HepG2 (cell line): Measurements from ENCODE around the gene PWWP2A. TPM values are rescaled to one million over a fixed set of nuclear protein-coding genes. Genes with fewer than 3 reads are reported as not detected.

Experiments
- ATAC-seq: fragments of 200-7000 bp; cut with Tn5 transposase; 3 replicates; pipeline ENCODE4 v1.9.1; 2020; ENCODE audit warnings: mild to moderate bottlenecking, moderate library complexity
- BruUV-seq: library from RNA; stranded (reverse); fragments of 400-500 nt; replicated peaks from 2 replicates; lab custom pipeline; 2021; lab: Mats Ljungman, UMichigan
- CTCF ChIA-PET: fragments of 300-600 bp; formaldehyde crosslinking; extraction: SDS; loops from one replicate; lab custom pipeline; 2021; ENCODE audit warnings: low total read pairs, inconsistent platforms, low intra/inter-chr PET ratio; lab: Yijun Ruan, JAX
- POLR2A ChIA-PET: fragments of 350-600 bp; sonication (Branson Sonifier 250); formaldehyde crosslinking; loops from one replicate; lab custom pipeline; 2020; ENCODE audit warnings: antibody characterized with exemption, inconsistent platforms; lab: Yijun Ruan, JAX
- DNase-seq: peaks from one replicate; pipeline ENCODE4 v3.0.0-alpha.2; 2015; ENCODE audit warnings: low spot score
- FAIRE-seq: peaks from 3 replicates; lab custom pipeline; 2011; peaks lifted over from hg19 to GRCh38; lab: Jason Lieb, UNC
- H2AFZ ChIP-seq: one replicate; pipeline ENCODE4 v1.6.1; 2011; ENCODE audit warnings: low read length, inconsistent platforms
- H3K27ac ChIP-seq: fragments of 300-600 bp; 3 replicates; pipeline ENCODE4 v1.8.0; 2011; ENCODE audit warnings: mixed run types, mild to moderate bottlenecking, mixed read lengths, low read length, inconsistent platforms; ENCODE audit not compliant: insufficient read depth; ENCODE audit errors: extremely low read length
- H3K27me3 ChIP-seq, 2 experiments: fragments of 200-600 bp in 1 of 2; 2 replicates in 1 of 2; 3 replicates in 1 of 2; pipeline versions ENCODE4 v1.6.0 to v1.8.0; 2011; ENCODE audit warnings: low read length in 2 of 2, mild to moderate bottlenecking in 2 of 2, moderate library complexity in 2 of 2, inconsistent platforms in 1 of 2; ENCODE audit not compliant: insufficient read depth in 2 of 2, control insufficient read depth in 1 of 2
- H3K36me3 ChIP-seq, 2 experiments: fragments of 200-600 bp in 1 of 2; replicated peaks in 1 of 2; 2 replicates in 1 of 2; 3 replicates in 1 of 2; pipeline versions ENCODE4 v1.5.1 to v1.8.0; 2011; ENCODE audit warnings: low read length in 2 of 2, inconsistent platforms in 1 of 2; ENCODE audit not compliant: insufficient read depth in 2 of 2, control insufficient read depth in 1 of 2
- H3K4me1 ChIP-seq: 2 replicates; pipeline ENCODE4 v1.5.1; 2012; ENCODE audit warnings: low read length, inconsistent platforms; ENCODE audit not compliant: insufficient read depth
- H3K4me2 ChIP-seq: 2 replicates; pipeline ENCODE4 v1.6.0; 2011; ENCODE audit warnings: low read depth, low read length, inconsistent platforms
- H3K4me3 ChIP-seq, 3 experiments: fragments of 200-600 bp in 1 of 3; sonication (generic), shearing (Covaris generic) in 1 of 3; replicated peaks in 1 of 3; 2 replicates each; pipeline ENCODE4 v1.5.1; 2011 to 2016; ENCODE audit warnings: low read length in 3 of 3, inconsistent platforms in 2 of 3, low read depth in 2 of 3, mild to moderate bottlenecking in 2 of 3, control low read depth in 1 of 3, mixed read lengths in 1 of 3; ENCODE audit not compliant: insufficient read depth in 1 of 3
- H3K79me2 ChIP-seq: one replicate; pipeline ENCODE4 v1.6.1; 2011; ENCODE audit warnings: low read length, inconsistent platforms; ENCODE audit not compliant: insufficient read depth
- H3K9ac ChIP-seq: 2 replicates; pipeline ENCODE4 v1.6.0; 2011; ENCODE audit warnings: mild to moderate bottlenecking, low read depth, low read length, inconsistent platforms; ENCODE audit not compliant: insufficient read depth
- H3K9me3 ChIP-seq: 2 replicates; pipeline ENCODE4 v1.5.1; 2012; ENCODE audit warnings: mild to moderate bottlenecking, low read length
- H4K20me1 ChIP-seq: 2 replicates; pipeline ENCODE4 v1.6.0; 2011; ENCODE audit warnings: inconsistent platforms, mild to moderate bottlenecking, low read length, moderate library complexity; ENCODE audit not compliant: insufficient read depth
- TARDBP ChIP-seq: sonication (generic); formaldehyde crosslinking; IDR thresholded peaks from 2 replicates; pipeline ENCODE4 v1.8.0; 2022; ENCODE audit warnings: mild to moderate bottlenecking, missing genetic modification reagents
- ZBTB20 ChIP-seq: sonication (generic); formaldehyde crosslinking; IDR thresholded peaks from 2 replicates; pipeline ENCODE4 v1.8.1; 2023; ENCODE audit warnings: missing genetic modification reagents, low read depth, mild to moderate bottlenecking, borderline replicate concordance
- ZNF33B ChIP-seq: sonication (generic); formaldehyde crosslinking; IDR thresholded peaks from 2 replicates; pipeline ENCODE4 v1.5.1; 2020; ENCODE audit warnings: mild to moderate bottlenecking, missing genetic modification reagents
- WGBS: methylation state at CpG from one replicate; pipeline ENCODE4 v1.1.6; 2017; ENCODE audit warnings: low lambda C conversion rate; 5-methylcytosine and 5-hydroxymethylcytosine counted together
- in situ Hi-C: cut with HindIII; loops from 2 replicates; pipeline ENCODE4 v1.10.0; 2017; ENCODE audit warnings: low pct_unique_long_range_greater_than_20kb; ENCODE audit not compliant: extremely low pct_ligation_motif_present
- intact Hi-C: fragments of 100-400 bp; cut with micrococcal nuclease; formaldehyde crosslinking; loops from one replicate; pipeline ENCODE4 v1.10.0; 2022; ENCODE audit not compliant: unreplicated experiment
- polyA plus RNA-seq, 8 experiments: library from polyadenylated mRNA; depleted of rRNA in 3 of 8; stranded (reverse) in 7 of 8; unstranded in 1 of 8; fragments of >200 nt; fragmentation: Illumina TruSeq in 4 of 8; extraction: Trizol in 4 of 8; gene quantifications; 2 replicates each; pipeline versions ENCODE4 v1.2.1 to v1.2.3, GENCODE V29; 2011 to 2016; ENCODE audit warnings: low read depth in 4 of 8, missing spikeins in 1 of 8, mixed read lengths in 1 of 8; ENCODE audit not compliant: insufficient read depth in 1 of 8
- total RNA-seq, 5 experiments: library from RNA; depleted of rRNA; stranded (reverse); fragments of >200 nt; fragmentation: Illumina TruSeq; extraction: Trizol; gene quantifications; 2 replicates each; pipeline ENCODE4 v1.2.3, GENCODE V29; 2016; ENCODE audit warnings: low read depth in 1 of 5
- TF ChIP-seq, protein P1 (sequence below): IDR thresholded peaks from 2 replicates; pipeline ENCODE4 v1.6.1; 2012; ENCODE audit warnings: inconsistent platforms
- TF ChIP-seq, protein P2 (sequence below): sonication (generic); formaldehyde crosslinking; IDR thresholded peaks from 2 replicates; pipeline ENCODE4 v1.8.1; 2023; ENCODE audit warnings: mild to moderate bottlenecking, inconsistent platforms, moderate library complexity, missing genetic modification reagents, borderline replicate concordance
- TF ChIP-seq, protein P3 (sequence below): sonication (generic); formaldehyde crosslinking; IDR thresholded peaks from 2 replicates; pipeline ENCODE4 v1.8.1; 2023; ENCODE audit warnings: mild to moderate bottlenecking, missing genetic modification reagents, borderline replicate concordance

Gene PWWP2A
- total and polyA plus RNA-seq, 2 of the 13 experiments (the other 11 are each of a cell fraction or from before 2014, with no cell fraction given) = 7.3 to 16.9 TPM

DNA sequence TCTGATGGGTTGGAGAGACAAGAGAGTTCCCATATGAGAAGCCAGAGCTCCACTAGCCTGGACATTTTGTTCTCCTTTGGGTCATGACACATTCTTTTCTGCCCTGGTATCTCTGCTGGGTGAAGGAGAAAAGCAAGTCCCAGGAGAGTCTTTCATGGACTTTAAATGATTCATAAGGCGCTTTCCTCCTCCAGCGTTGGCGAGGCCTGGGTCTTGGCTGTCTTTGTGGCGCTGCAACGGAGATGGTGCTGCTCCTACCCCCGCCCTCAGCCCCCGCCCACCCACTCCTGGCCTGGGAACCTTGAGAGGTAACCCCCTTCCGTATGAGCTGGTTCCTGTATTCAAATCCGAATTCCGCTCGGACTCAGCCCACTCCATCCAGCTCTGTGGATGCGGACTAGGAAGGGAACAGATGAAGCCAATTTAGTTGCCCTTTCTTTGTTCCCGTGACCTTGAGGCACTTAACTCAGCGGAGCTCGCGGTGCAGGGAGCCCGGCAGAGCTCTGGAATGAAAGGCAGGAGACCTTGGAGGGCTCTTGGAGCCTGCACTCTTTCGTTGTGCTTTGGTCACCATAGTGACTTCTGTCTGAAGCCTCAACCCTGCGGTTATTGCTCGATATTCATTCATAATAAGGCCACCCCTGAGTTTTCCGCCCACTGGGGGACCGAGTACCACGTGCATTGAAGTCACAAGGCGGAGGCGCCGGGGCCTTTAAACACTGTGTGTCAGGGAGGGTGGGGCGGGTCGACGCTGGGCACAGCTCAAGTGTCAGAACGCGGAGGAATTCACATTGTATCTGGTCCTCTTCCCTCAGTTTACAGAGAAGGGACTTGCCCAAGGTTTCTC is 14.0 kb upstream of the PWWP2A start:
- WGBS = 36% methylated on average over 17 of the region's 31 CpGs
- ATAC-seq = peak; percentile 86
- H3K9me3 ChIP-seq = no peaks in the 10 kb centered on the region
- no peak overlapping the region for H3K27ac ChIP-seq
- peak overlapping the region; percentile 55 for H3K4me2 ChIP-seq
- no TSS peak for BruUV-seq
- H3K36me3 ChIP-seq = no peaks in the 10 kb centered on the region
- no peaks in the 10 kb centered on the region for H3K4me1 ChIP-seq
- no peaks in the 10 kb centered on the region for H3K79me2 ChIP-seq
- no peak for DNase-seq
- peak overlapping the region in 1 of 3 experiments; percentile 23; a peak in 1 of 6 replicates for H3K4me3 ChIP-seq
- TF ChIP-seq, protein P1, sequence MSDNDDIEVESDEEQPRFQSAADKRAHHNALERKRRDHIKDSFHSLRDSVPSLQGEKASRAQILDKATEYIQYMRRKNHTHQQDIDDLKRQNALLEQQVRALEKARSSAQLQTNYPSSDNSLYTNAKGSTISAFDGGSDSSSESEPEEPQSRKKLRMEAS = 0 out of 2 replicates have a peak, but pooled peaks have one; percentile 28
- TF ChIP-seq ZNF33B (CRISPR knock-in tag) = no peak
- TF ChIP-seq, all 625 proteins: peak for 1
- peak overlapping the region; percentile 63 for H2AFZ ChIP-seq
- no peak for FAIRE-seq
- POLR2A ChIA-PET = interaction anchor here (0.7 kb wide), 1 partner anchor 13 kb away, joined by 4 read pairs; no protein-coding TSS in a partner anchor
- no peaks in the 10 kb centered on the region; a peak in 1 of 5 replicates for H3K27me3 ChIP-seq
- no peak overlapping the region for H3K9ac ChIP-seq
- in situ Hi-C loops = no loop called here
- no peaks in the 10 kb centered on the region for H4K20me1 ChIP-seq
- CTCF ChIA-PET = no interaction called here
- intact Hi-C loops = no loop called here

DNA sequence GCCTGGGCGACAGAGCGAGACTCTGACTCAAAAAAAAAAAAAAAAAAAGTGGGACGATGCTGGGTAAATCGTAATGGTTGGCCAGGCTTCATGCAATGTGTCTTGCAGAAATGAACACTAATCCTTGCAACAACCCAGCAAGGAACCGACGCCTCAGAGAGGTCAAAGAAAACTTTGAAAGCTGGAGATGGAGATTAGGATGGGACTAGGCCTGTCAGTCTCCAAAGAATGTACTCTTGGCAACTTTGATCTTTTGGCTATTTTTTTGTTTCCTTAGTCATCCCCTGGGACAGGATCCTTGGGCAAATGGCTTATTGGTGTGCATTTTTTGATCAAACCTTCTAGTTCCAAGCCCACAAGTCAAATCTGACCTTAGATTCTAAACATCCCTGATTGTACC is 10.6 kb upstream of the PWWP2A start:
- Histone ChIP-seq H3K4me3 (no peak overlapping the region), H3K36me3 (no peaks in the 10 kb centered on the region), H3K4me1 (no peaks in the 10 kb centered on the region), H3K9me3 (no peaks in the 10 kb centered on the region), H3K9ac (no peak overlapping the region), H4K20me1 (no peaks in the 10 kb centered on the region), H3K27me3 (no peaks in the 10 kb centered on the region; a peak in 1 of 5 replicates), H3K27ac (no peak overlapping the region), H3K79me2 (no peaks in the 10 kb centered on the region), H2AFZ (no peak overlapping the region), H3K4me2 (no peak overlapping the region)
- in situ Hi-C loops (no loop called here), intact Hi-C loops (no loop called here)
- DNase-seq = no peak
- BruUV-seq = no TSS peak
- POLR2A ChIA-PET = interaction anchor here (1.5 kb wide), 1 partner anchor 11 kb away, joined by 3 read pairs; the partner anchor contains the start of gene PWWP2A
- WGBS = 75% methylated on average over 6 of the region's 6 CpGs
- no peak for ATAC-seq
- FAIRE-seq = no peak
- TF ChIP-seq TARDBP (no peak), ZBTB20 (CRISPR knock-in tag) (no peak)
- TF ChIP-seq, protein P2, sequence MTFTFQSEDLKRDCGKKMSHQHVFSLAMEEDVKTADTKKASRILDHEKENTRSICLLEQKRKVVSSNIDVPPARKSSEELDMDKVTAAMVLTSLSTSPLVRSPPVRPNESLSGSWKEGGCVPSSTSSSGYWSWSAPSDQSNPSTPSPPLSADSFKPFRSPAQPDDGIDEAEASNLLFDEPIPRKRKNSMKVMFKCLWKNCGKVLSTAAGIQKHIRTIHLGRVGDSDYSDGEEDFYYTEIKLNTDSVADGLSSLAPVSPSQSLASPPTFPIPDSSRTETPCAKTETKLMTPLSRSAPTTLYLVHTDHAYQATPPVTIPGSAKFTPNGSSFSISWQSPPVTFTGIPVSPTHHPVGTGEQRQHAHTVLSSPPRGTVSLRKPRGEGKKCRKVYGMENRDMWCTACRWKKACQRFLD (CRISPR knock-in tag) = no peak
- TF ChIP-seq, protein P3, sequence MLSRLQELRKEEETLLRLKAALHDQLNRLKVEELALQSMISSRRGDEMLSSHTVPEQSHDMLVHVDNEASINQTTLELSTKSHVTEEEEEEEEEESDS (CRISPR knock-in tag) = no peak
- TF ChIP-seq, all 625 proteins: peak for 0
- CTCF ChIA-PET = no interaction called here
